GM03348 (cell line): ENCODE data around the gene MED9.

ENCODE experiments used
- DNase-seq: peaks from one replicate; pipeline ENCODE4 v3.0.0; 2012; ENCODE audit warnings: low spot score

Gene MED9

DNA sequence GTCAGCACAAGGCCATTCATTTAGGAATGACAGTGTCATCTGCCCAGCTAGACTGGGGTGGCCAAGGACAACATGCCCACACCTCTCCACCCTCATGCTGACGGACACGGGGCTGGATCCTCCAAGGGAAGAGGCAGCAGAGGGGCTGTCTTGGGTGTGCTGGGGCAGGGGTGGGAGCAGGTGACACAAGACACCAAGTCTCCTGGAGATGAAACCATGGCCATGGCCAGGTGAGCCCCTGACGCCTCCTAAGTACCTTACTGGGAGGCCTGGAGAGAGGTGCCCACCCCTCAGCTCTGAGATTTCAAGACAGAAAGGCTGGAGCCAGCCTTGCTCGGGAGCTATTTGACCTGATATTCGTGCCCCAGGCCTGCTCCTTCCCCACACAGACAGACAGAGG lies 28.4 kb downstream of the MED9 start:
- DNase-seq, result no peak

DNA sequence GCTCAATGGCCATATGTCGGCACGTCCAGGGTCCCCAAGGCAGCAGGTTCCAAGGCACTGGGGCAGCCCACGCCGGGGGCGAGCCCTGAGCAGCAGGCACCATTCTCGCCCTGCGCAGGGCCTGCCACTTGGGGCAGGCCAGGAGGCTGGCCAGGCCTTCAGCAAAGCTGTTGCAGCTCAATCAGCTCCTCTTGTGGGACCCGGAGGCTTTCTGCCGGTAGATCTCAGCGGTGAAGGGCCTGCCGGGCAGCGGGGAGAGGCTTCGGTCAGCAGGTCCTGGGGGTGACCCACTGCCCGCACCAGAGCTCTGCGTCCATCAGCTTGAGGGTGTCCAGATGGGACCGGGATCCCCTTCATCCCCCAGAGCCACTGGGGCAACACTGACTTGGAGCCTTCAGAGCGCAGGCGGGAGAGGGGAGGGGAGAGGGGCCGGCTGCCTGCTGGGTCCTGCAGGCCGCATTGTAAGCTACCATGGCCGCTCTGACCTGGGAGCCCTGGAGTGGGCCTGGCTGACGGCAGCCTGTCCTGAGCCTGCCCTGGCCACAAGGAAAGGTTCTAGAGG lies 28.9 kb downstream of the MED9 start:
- DNase-seq, result no peak

DNA sequence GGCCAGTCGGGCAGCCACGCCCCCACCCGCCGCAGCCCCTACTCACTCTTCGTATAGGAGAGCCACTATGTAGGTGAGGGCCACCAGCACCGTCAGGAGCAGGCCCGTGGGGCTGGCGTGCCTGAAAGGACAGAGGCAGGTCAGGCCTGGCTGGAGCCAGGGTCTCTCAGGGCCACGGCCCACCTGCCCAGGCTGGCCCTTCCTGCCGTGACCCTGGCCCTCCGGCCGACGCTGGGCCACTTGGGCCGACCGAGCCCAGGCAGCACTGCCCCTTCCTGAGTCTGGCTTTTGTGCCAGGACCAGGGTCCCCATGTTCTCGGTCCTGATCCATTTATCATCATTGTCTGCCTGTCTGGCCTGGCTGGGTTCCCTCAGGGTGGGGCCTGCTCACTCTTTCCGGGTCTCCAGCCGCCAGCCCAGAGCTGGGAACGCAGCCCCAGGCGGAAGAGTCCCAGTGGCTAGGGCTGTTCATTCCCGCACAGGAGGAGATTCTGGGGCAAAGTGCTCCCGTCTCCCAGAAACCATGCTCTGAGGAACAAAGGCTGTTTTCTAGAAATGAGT lies 29.5 kb downstream of the MED9 start:
- no peak for DNase-seq

DNA sequence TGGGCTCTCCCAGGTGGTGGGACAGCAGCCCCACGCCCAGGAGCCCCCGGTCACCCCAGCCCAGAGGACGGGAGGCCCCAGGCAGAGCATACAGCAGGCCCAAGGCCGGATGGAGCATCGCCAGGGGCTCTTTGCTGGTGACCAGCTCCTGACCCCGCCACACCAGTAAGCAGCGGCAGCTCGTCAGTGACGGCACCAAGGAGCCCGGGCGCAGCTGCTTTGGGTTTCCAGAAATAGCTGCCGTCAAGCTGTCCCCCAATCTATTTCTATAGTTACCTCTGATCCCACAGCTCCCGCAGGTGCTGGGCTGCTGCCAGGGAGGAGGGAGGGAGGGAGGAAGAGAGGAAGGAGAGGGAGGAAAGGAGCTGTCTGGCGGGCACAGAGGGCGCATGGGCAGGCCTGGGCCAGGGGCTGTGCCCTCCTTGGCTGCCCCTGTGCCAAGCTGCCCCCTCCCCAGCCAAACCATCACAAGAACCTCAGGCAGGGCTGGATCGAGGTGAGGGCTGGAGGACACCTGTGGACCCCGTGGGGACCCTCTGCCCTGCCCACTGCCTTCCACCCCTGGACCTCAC lies 30.2 kb downstream of the MED9 start:
- no peak for DNase-seq

DNA sequence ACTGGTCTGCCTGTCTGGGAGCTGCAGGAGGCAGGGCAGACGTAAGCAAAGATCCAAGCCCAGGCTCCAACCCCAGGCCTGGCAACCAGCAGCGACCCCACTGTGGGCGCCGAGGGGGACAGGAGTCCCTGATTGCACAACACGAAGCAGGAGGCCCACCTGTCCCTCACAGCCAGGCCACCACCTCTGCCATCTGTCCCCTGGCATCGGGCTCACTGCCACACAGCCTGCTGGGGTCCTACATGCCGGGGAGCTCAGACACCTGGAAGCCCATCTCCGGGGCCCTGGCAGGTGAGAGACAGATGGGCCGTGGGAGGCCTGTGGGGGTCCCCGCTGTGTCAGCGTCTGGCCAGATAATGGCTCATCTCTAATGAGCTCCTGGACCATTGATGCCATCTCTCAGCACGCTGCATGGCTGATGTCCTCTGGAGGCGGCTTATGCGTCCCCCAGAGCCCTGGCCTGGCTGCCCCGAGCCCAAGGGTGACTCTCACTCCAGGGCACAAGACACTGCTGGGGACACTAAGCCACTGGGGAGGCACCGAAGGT lies 30.7 kb downstream of the MED9 start:
- DNase-seq, result no peak

DNA sequence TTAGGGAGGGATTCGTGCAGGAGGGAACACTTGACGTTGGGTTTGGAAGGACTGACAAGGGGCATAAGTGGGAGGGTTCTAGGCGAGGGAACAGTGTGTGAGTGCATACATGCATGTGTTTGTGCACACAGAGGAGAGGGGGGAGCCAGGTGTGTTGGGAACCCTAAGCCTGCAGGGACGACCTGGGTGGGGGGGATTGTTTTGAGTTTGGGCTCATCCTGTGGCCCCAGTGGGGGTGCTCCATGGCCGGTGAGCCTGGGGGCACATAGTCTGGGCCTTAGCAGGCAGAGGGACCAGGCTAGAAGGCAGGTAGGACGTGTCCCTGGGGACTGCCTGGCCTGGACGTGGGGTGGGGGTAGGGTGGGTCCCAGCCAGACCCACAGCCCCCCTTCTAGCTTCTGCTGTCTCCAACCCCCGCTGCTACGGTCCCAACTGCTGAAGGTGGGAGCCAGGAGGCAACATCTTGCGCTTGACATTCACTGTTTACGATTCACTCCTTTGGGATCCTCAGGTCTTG lies 31.3 kb downstream of the MED9 start:
- DNase-seq, result no peak

DNA sequence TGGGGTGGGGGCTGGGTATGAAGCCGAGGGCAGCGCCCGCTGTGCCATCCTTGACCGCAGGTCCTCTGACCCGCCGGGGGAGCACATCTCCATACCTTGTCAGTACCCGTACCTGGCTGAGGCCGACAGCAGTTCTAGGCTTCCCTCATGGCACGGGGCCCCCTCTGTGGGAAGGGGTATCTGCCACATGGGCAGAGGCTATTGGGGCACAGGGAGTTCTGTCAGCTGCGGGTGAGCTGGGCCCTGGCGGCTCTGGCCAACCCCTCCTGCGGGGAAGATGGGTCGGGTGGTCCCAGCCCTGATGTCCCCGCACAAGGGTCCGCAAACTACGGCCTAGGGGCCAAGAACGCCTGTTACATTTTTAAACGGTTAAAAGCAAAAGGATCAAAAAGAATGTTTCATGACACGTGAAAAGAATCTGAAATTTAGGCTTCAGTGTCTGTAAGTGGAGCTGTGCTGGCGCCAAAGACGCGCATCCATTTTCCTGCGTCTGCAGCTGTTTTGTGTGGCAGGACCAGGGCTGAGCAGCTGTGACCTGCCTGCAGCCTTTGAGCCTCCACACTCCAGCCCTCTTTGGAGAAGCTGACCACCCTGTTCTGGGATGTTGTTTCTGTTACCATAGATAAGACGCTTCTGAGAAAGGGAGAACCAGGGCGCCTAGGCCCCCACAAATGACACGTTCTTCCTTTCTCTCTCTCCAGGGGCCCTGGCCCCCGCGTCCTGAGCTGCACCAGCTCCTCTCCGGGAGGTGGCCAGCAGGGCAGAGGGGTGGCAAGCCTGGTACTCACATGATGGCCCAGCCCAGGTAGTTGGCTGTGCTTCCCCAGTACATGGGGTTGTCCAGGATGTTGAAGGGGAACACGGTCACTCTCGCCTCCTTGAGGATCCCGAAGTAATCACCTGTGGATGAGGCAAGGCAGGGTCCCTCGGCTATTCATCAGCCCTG lies 32.1 kb downstream of the MED9 start:
- DNase-seq, result no peak

DNA sequence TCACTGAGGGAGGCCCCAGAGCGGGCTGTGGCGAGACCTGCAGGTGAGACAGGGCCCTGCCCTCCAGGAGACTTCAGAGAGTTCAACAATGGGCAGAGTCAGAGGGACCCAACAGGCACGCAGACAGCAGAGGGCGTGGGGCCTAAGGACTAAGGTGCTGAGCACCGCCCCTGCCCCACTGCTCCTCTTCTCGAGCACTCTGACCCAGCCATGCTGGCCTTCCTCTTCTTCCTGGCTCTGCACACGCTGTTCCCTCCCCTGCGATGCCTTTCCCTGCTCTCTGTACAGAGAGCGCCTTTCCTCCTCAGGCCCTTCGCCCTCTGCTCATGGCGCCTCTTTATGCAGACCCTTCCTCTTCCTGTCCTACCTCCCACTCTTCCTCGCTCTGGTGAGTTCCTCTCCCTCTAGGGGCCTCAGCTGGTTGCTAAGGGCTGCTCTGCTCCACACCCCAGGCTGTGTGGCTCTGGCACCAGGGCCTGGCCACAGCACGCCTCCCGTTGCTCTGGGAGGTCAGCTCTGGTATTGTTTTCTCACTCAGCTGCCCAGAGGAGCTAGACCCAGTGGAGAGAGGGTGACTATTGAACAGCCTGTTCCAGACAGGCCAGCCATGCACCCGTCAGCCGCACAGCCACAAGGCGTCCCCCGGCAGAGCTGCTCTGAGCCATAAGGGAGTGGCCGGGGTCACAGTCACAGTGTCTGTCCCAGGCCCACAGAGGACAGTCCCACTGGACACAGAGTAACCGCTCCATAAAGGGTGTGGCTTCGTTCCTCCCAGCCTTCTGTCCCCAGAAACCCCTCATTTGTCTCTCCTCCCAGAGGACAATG lies 33.0 kb downstream of the MED9 start:
- DNase-seq, result no peak

DNA sequence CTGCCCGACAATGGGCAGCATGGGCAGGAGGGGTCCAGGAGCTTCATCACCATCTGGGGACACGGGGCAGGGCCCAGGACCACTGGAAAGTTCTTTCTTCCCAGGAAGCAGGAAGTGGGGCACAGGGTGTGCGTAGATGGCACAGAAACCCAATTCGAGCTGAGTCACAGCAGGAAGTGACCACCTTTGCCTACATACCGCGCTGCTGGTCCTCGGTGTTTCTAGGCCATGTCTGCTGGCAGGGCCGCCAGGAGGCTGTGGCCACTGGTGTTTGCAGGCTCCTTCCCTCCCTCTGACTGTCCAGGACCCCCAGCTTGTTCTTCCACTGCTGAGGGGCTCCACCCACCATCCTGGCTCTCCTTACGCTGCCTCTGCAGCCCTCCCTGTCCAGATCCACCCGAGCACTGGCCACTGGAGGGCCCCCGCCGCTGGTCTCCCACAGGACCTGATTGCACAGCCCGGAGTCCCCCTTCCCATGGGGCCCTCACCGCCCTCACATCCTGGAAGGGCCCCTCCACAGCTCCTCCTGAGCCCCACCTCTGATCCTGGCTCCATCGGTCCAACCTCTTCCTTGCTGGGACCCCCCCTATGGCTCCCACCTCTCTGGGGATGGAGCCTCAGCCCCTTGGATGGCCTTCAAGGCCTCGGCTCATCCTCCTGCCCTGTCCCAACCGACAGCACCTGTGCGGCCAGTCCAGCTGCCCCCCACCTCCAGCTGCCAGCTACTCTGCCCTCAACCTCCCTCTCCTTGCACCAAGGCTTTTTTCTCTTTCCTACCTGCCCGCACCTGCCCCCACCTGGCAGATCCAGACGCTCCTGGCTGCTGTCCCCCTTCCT lies 33.9 kb downstream of the MED9 start:
- no peak for DNase-seq

DNA sequence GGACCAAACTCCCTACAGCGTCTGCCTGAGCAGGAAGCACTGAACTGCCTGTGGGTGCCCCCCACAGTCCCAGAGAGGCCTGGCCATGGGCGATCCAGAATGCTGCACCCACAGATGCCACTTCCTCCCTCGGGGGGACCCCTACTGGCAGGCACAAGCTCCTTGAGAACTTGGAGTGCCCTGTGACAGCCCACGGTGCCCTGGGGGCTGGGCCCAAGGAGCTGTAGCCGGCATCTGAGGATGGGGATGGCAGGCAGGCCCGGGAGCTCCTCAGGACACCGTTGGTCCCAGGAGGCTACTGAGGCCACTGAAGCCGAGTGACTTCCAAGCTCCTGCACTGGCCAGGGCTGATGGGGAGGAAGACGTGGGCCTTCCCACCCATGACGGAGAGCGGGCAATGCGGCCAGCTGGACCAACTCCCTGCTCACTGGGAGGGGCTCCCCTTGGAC lies 34.5 kb downstream of the MED9 start:
- DNase-seq, result no peak

DNA sequence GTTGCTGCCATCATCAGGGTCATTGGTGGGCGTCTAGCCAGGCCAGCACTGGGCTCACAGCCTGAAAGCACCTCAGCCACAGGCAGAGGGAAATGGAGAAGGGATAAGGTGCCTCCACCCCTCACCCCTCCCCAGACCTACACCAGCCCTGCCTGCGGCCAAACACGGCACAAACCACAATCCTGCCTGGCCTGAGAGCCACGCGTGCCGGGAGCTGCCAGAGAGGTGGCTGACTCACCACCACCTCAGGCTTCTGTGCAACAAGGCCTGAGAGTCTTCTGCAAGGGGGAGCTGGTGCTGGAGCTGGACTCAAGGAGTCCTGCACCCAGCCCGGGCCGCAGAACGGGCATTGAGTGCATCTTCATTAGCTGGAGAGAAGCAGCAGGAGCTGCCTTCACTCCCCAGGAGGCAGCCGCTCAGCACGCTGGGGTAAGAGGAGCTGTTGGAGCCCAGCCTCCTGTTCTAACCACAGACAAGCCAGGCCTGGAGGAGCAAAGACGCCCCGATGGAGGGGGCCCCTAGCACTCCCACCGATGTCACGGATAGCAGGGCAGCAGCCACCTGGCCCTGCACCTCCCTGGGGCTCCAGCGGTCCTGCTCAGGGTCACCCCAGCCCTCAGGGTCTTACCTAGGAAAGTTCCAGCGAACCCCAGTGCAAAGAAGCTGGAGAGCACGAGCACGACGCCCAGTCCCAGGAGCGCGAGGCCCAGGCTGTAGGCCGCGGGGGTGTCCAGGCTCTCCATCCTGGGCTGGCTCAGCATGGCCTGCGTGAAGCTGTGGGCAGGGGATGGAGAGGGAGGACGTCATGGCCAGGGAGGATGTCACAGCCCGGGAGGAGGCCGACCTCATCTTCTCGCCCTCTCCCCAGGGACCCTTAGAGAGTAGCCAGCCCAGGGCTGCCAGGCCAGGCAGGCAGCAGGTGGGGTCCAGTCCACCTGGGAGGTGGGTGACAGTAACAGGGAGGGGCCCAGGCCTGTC lies 35.4 kb downstream of the MED9 start:
- peak; percentile 91 for DNase-seq

DNA sequence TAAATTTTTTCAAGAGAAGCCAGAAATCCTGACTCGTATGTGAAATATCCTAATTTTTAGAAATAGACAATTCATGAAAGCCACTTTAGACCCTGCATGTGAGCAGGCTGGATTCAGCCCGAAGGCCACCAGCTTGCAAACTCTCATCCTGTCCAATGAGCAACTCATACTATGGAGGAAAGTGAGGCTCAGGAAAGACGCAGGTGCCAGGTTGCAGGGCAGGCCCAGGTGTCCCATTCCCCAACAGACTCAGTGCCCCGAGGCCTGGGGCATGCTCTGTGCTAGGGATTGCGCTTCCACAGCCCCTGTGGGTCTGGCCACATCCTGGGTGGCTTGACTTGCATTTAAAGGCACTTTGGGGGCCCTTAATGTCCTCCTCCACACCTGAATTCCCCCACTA lies 36.1 kb downstream of the MED9 start:
- DNase-seq, result no peak

DNA sequence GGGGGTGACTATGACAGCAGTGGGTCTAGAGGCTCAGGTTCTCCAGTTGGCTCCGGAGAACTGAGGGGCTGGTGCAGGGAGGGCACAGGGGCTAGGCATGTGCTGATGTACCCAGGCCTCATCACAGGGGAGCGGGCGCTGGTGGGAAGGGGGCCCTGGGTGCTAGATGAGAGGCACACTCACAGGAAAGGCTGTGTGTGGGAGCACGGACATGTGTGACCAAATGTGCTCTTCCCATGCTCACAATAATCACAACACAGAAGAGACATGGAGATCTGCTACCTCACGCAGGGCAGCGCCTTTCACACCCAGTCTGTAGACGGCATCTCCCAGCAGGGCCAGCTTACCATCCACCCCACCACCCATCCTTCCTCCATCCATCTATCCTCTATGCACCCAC lies 36.8 kb downstream of the MED9 start:
- DNase-seq, result no peak

DNA sequence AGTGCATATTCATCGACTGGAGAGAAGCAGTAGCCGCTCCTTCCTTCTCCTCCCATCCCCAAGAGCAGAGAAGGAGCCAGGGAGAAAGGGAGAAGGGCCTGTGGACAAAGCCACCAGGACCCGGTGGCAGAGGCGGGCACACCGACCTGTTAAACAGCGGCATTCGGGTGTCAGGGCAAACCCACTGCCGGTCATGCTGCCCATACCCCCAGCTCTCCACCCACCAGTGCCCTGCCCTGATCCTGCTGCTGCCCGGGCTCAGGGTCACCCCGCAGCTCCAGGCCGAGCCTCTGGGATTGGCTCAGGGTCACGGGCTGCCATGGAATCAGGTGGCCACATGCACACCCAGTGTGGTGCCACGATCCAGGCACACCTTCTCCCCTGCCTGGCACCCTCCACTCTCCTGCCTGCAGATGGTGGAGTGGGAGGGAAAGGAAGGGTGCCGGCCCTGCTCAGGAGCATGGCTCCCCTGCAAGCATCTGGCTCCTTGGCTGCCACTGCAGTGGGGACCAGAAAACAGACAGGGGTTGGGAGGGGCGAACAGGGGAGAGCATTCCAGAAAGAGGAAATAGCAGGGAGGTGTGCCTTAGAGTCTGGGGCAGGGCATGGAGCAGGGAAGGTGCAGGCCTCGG lies 37.7 kb downstream of the MED9 start:
- DNase-seq, result no peak

DNA sequence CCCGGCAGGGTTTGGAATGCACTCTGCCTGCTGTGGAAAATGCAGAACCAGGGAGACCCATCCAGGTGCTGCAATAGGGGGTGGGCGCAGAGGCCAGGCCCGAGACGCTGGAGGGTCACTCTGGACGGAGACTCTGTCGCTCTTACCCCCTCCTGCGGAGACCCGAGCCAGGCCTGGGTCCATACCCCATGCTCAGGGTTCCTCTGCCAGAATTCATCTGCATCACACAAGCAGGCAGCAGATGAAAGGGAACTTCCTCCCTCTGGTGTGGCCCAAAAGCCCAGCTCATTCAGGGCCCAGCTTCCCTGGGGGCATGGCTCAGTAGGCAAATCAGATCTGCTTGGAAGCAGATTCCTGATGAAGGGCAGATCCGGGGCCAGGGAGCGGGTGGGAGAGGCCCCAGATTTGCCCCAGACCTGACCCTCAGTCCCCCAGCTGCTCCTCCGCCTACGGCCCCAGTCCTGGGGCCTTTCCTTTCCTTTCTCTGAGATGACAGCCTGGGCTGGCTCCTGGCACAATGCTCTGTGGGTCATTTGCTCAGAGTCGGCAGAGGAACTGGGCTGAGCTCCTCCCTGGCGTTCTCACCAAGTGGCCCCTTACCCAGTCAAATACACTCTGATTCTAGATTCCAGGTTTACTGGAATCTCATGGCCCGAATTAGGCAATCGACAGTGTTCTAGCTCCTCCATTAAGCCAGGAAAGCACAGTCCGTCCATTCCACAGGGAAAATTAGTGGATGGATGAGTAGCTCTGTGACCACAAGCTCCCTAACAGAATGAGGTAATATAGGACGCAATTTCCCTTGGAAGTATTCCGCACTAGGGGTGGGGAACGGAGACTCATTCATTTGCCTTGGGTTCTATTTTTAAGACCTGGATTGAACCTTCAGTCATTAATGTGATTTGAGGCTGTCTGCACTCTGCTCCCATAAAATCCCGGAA lies 38.5 kb downstream of the MED9 start:
- no peak for DNase-seq

DNA sequence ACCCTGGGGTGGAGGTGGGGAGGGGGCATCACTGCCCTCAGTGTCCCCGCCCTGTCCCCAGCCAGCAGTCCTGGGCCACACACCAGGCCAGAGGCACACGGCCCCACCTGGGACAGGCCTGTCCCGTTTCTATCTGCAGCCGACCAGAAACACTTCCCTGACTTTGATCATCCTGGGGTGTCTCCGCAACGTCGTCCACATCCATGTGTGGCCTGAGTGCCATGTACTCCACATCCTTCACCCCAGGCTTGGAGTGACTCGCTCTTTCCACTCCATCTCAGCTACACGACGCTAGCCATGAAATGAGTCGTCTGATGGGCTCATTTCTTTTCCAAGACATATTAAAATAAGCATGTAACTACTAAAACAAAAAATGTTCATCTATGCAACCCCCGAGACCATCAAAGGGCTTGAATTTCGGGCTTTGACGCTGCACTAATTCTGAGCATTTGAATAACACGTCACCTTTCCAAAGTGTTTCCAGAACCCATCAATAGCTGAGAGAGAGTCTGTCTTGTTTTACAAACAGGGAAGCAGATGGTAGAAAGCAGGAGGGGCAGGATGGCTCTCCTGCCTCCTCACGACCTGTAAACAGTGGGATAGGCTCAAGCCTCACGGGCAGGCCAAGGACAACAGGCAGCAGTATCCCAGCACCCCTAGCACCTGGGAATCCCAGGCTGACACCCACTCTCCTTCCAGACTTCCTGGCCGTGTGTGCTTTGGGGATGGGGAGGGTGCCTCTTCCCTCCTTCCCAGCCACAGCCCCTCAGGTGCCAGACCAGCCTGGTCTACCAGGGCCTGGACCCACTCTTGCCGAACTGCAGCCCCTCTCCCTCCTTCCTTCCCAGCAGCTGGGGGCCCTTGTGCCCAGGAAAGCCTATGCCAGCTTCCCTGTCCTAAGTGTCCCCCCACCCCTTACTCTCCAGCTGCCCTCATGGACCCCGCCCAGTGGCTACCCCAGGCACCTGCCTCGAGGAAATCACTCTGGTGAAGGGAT lies 39.4 kb downstream of the MED9 start:
- DNase-seq, result no peak
